BLaER1 (cell line): Measurements from ENCODE around the gene SPTBN2.
A peak's percentile ranks its signal among the peaks of the same experiment; 100 is the strongest.

Experiments
- H3K27ac ChIP-seq: shearing (Covaris generic); formaldehyde crosslinking; 2 replicates; pipeline ENCODE4 v1.8.1; 2022
- H3K27me3 ChIP-seq: shearing (Covaris generic); formaldehyde crosslinking; 2 replicates; pipeline ENCODE4 v1.8.1; 2022
- H3K36me3 ChIP-seq: shearing (Covaris generic); formaldehyde crosslinking; 2 replicates; pipeline ENCODE4 v1.8.1; 2022
- H3K4me1 ChIP-seq: shearing (Covaris generic); formaldehyde crosslinking; 2 replicates; pipeline ENCODE4 v1.8.1; 2022
- H3K4me2 ChIP-seq: shearing (Covaris generic); formaldehyde crosslinking; 2 replicates; pipeline ENCODE4 v1.8.1; 2022
- H3K4me3 ChIP-seq: shearing (Covaris generic); formaldehyde crosslinking; 2 replicates; pipeline ENCODE4 v1.8.1; 2022
- H3K9ac ChIP-seq: shearing (Covaris generic); formaldehyde crosslinking; 2 replicates; pipeline ENCODE4 v1.8.1; 2022
- H3K9me3 ChIP-seq: shearing (Covaris generic); formaldehyde crosslinking; 2 replicates; pipeline ENCODE4 v1.8.1; 2022
- H4K20me1 ChIP-seq: shearing (Covaris generic); formaldehyde crosslinking; 2 replicates; pipeline ENCODE4 v1.8.1; 2022
- Cebpa-rat ChIP-seq: shearing (Covaris generic); IDR thresholded peaks from 2 replicates; pipeline ENCODE4 v1.8.1; 2022

Gene SPTBN2

DNA sequence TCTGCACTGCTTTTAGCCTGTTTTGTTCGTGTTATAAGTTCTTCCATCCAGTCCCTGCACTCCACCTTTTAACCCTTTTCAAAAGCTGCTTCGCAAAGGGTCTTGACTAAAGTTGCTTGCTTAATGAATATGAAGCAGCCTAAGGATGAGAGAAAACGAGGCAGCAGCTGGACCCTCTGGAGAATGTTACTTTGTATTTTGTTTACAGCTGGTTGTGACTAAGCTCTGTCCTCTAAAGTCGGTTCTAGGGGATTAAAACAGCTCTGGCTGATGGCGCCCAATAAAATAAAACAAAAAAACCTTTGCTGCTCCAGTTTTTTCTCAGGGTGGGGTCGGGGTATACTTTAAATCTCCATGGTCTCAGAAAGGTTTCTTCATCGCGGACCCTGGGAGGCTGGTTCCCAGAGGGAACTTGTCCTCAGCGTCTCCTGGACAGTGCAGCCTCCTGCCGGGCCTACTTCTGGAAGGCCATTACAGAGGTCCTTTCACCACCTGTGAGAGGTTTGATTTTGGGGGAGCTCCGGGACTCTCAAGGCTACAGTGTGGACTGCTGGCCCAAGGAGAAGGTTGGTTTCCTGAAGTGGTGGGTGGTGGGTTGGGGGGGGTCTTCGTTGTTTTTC, 91.3 kb downstream of the SPTBN2 start:
- Histone ChIP-seq H3K36me3 (peaks cover 71% of the 10 kb centered on the region), H3K27me3 (no peaks in the 10 kb centered on the region), H3K9me3 (no peaks in the 10 kb centered on the region), H4K20me1 (peaks cover 93% of the 10 kb centered on the region), H3K9ac (peak overlapping the region; percentile 44), H3K4me2 (peak overlapping the region; percentile 77), H3K4me3 (peak overlapping the region; percentile 83), H3K27ac (peak overlapping the region; percentile 75), H3K4me1 (peaks cover 42% of the 10 kb centered on the region)
- no peak for TF ChIP-seq Cebpa-rat

DNA sequence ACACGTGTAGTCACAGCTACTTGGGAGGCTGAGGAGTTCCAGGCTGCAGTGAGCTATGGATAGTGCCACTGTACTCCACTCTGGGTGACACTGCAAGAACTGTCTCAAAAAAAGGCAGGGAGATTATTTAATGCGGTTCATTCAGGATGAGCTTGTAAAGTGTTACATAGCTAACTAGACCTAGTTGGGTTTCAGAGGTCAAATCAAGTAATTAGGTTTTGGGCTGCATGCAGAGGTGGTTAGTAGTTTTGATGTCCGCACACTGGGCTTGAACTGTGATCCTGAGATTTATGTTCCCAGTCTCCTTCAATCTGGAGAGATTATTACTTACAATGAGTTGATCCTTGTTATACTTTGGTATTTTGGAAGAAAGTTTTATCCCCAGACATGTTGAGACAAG, 92.6 kb downstream of the SPTBN2 start:
- H3K27me3 ChIP-seq, result no peaks in the 10 kb centered on the region
- no peak for TF ChIP-seq Cebpa-rat
- H3K9ac ChIP-seq, result no peak overlapping the region
- H3K4me1 ChIP-seq, result peaks cover 29% of the 10 kb centered on the region
- H3K36me3 ChIP-seq, result peaks cover 71% of the 10 kb centered on the region
- H3K9me3 ChIP-seq, result no peaks in the 10 kb centered on the region
- H4K20me1 ChIP-seq, result peaks cover 93% of the 10 kb centered on the region
- no peak overlapping the region for H3K27ac ChIP-seq
- no peak overlapping the region for H3K4me3 ChIP-seq
- H3K4me2 ChIP-seq, result no peak overlapping the region
